HCT116 (cell line): ENCODE measurements around the gene TTC1. TPM values are rescaled to one million over a fixed set of nuclear protein-coding genes. Genes with fewer than 3 reads are reported as not detected.

Experiments used
- ATAC-seq: fragments of 200-7000 bp; cut with Tn5 transposase; 2 replicates; pipeline ENCODE4 v1.9.1; 2020; ENCODE audit warnings: mild to moderate bottlenecking, moderate library complexity
- BruUV-seq: library from RNA; stranded (reverse); fragments of 400-500 nt; replicated peaks from 2 replicates; lab custom pipeline; 2021; lab: Mats Ljungman, UMichigan
- CTCF ChIA-PET: fragments of 300-600 bp; sonication (Branson Sonifier 250); formaldehyde crosslinking; loops from one replicate; lab custom pipeline; 2021; ENCODE audit warnings: antibody characterized with exemption; lab: Charles Lee
- POLR2A ChIA-PET: fragments of 300-600, 350-600 bp; sonication (Branson Sonifier 250); formaldehyde crosslinking; loops from one replicate; lab custom pipeline; 2021; ENCODE audit warnings: antibody characterized with exemption; lab: Charles Lee
- RAD21 ChIA-PET, 2 experiments: fragments of 300-600 bp; sonication (Branson Sonifier 250); formaldehyde crosslinking; loops; one replicate each; lab custom pipeline; 2023; ENCODE audit warnings: low total read pairs in 2 of 2; ENCODE audit not compliant: uncharacterized antibody in 2 of 2, unreplicated experiment in 2 of 2, low non-redundant PET in 1 of 2; lab: Charles Lee
- DNase-seq: peaks from one replicate; pipeline ENCODE4 v3.0.0-alpha.2; 2010; ENCODE audit warnings: low read depth, low spot score
- H2AFZ ChIP-seq: fragments of 200-600 bp; shearing (Covaris generic), sonication (generic); 2 replicates; pipeline ENCODE4 v1.6.1; 2017; ENCODE audit warnings: low read depth, mixed run types, mixed read lengths, antibody characterized with exemption, low read length; ENCODE audit not compliant: poor library complexity, severe bottlenecking
- H3K27ac ChIP-seq: 2 replicates; pipeline ENCODE4 v1.5.1; 2012; ENCODE audit warnings: low read depth, low read length
- H3K27me3 ChIP-seq: fragments of 200-600 bp; sonication (generic); 2 replicates; pipeline ENCODE4 v1.6.1; 2016; ENCODE audit warnings: mixed run types, low read length, mixed read lengths; ENCODE audit not compliant: insufficient read depth
- H3K36me3 ChIP-seq, 2 experiments: fragments of 200-500 bp in 1 of 2; fragments of 200-600 bp in 1 of 2; sonication (Bioruptor generic) in 1 of 2; sonication (generic) in 1 of 2; 2 replicates each; pipeline versions ENCODE4 v1.5.1 to v1.6.1; 2014 to 2016; ENCODE audit warnings: low read length in 2 of 2, inconsistent platforms in 1 of 2, mixed read lengths in 1 of 2, mixed run types in 1 of 2; ENCODE audit not compliant: insufficient read depth in 2 of 2, control insufficient read depth in 1 of 2
- H3K4me1 ChIP-seq, 2 experiments: fragments of 200-600 bp in 1 of 2; sonication (generic) in 1 of 2; 2 replicates each; pipeline versions ENCODE4 v1.5.1 to v1.6.1; 2012 to 2017; ENCODE audit warnings: low read length in 2 of 2, inconsistent platforms in 1 of 2, mild to moderate bottlenecking in 1 of 2, mixed read lengths in 1 of 2, mixed run types in 1 of 2, moderate library complexity in 1 of 2; ENCODE audit not compliant: insufficient read depth in 2 of 2, control insufficient read depth in 1 of 2
- H3K4me2 ChIP-seq: fragments of 200-600 bp; sonication (generic); 2 replicates; pipeline ENCODE4 v1.6.1; 2017; ENCODE audit warnings: mixed run types, low read length, mixed read lengths
- H3K4me3 ChIP-seq, 2 experiments: fragments of 200-600 bp in 1 of 2; sonication (generic) in 1 of 2; replicated peaks in 1 of 2; 2 replicates each; pipeline ENCODE4 v1.5.1; 2011 to 2016; ENCODE audit warnings: low read length in 2 of 2, control low read depth in 1 of 2, low read depth in 1 of 2, mild to moderate bottlenecking in 1 of 2, mixed read lengths in 1 of 2, mixed run types in 1 of 2
- H3K79me2 ChIP-seq: fragments of 200-600 bp; sonication (generic); 2 replicates; pipeline ENCODE4 v1.6.1; 2017; ENCODE audit warnings: mild to moderate bottlenecking, mixed run types, low read length, moderate library complexity, mixed read lengths; ENCODE audit not compliant: insufficient read depth
- H3K9ac ChIP-seq: fragments of 200-600 bp; sonication (generic); 2 replicates; pipeline ENCODE4 v1.6.1; 2016; ENCODE audit warnings: low read length, mixed read lengths
- H3K9me2 ChIP-seq: fragments of 200-600 bp; sonication (generic), shearing (Covaris generic); 2 replicates; pipeline ENCODE4 v1.6.1; 2017; ENCODE audit warnings: mixed run types, mild to moderate bottlenecking, moderate library complexity; ENCODE audit not compliant: insufficient read depth
- H3K9me3 ChIP-seq, 2 experiments: fragments of 200-500 bp in 1 of 2; fragments of 200-600 bp in 1 of 2; sonication (Bioruptor generic) in 1 of 2; sonication (generic) in 1 of 2; 2 replicates each; pipeline ENCODE4 v1.6.1; 2014 to 2017; ENCODE audit warnings: low read length in 2 of 2, mixed read lengths in 2 of 2, inconsistent platforms in 1 of 2, low read depth in 1 of 2, mild to moderate bottlenecking in 1 of 2, mixed run types in 1 of 2, moderate library complexity in 1 of 2; ENCODE audit not compliant: control insufficient read depth in 1 of 2, insufficient read depth in 1 of 2
- H4K20me1 ChIP-seq: fragments of 200-600 bp; sonication (generic), shearing (Covaris generic); 2 replicates; pipeline ENCODE4 v1.6.1; 2017; ENCODE audit warnings: mixed run types, mild to moderate bottlenecking, moderate library complexity; ENCODE audit not compliant: insufficient read depth
- ATF3 ChIP-seq: IDR thresholded peaks from 2 replicates; pipeline ENCODE4 v1.6.1; 2012
- CBX3 ChIP-seq: IDR thresholded peaks from 2 replicates; pipeline ENCODE4 v1.6.1; 2012; ENCODE audit warnings: low read depth
- CEBPB ChIP-seq: IDR thresholded peaks from 2 replicates; pipeline ENCODE4 v1.6.1; 2012; ENCODE audit warnings: low read depth
- EGR1 ChIP-seq: IDR thresholded peaks from 2 replicates; pipeline ENCODE4 v1.6.1; 2012; ENCODE audit warnings: low read depth
- EZH2 ChIP-seq: fragments of 200-600 bp; sonication (generic); IDR thresholded peaks from 2 replicates; pipeline ENCODE4 v1.6.1; 2017; ENCODE audit warnings: antibody characterized with exemption, mixed run types
- FOSL1 ChIP-seq: IDR thresholded peaks from 2 replicates; pipeline ENCODE4 v1.6.1; 2012; ENCODE audit warnings: low read depth
- POLR2AphosphoS5 ChIP-seq: IDR thresholded peaks from 2 replicates; pipeline ENCODE4 v1.6.1; 2011; ENCODE audit warnings: mild to moderate bottlenecking, low read depth, low read length, moderate library complexity
- RAD21 ChIP-seq: IDR thresholded peaks from 2 replicates; pipeline ENCODE4 v1.6.1; 2012; ENCODE audit warnings: low read depth, mild to moderate bottlenecking
- SRF ChIP-seq: IDR thresholded peaks from 2 replicates; pipeline ENCODE4 v1.6.1; 2012; ENCODE audit warnings: low read depth
- TCF7L2 ChIP-seq: IDR thresholded peaks from 2 replicates; pipeline ENCODE4 v1.7.0; 2011; ENCODE audit warnings: borderline replicate concordance, inconsistent platforms; ENCODE audit not compliant: insufficient read depth, insufficient read length; ENCODE audit errors: extremely low read depth
- YY1 ChIP-seq: IDR thresholded peaks from 2 replicates; pipeline ENCODE4 v1.6.1; 2011; ENCODE audit warnings: low read length, low read depth, moderate library complexity, mild to moderate bottlenecking; ENCODE audit not compliant: insufficient replicate concordance; ENCODE audit errors: extremely low read depth
- ZFX ChIP-seq: fragments of 450-650 bp; IDR thresholded peaks from 2 replicates; pipeline ENCODE4 v1.6.1; 2017
- ZNF274 ChIP-seq: fragments of 200-500 bp; sonication (Bioruptor generic); IDR thresholded peaks from 2 replicates; pipeline ENCODE4 v1.6.1; 2014; ENCODE audit warnings: mild to moderate bottlenecking, low read depth, low read length, inconsistent platforms
- intact Hi-C: fragments of 100-400 bp; cut with micrococcal nuclease; formaldehyde crosslinking; loops from 2 replicates; pipeline ENCODE4 v1.10.0; 2022
- total RNA-seq: library from RNA; stranded (reverse); gene quantifications from one replicate; pipeline ENCODE4 v1.2.1, GENCODE V29; 2021; ENCODE audit not compliant: unreplicated experiment
- TF ChIP-seq, protein P1 (sequence below), 3 experiments: fragments of 200-600 bp in 1 of 3; sonication (generic) in 1 of 3; IDR thresholded peaks in 2 of 3; conservative IDR thresholded peaks in 1 of 3; 2 replicates each; pipeline ENCODE4 v1.5.1; 2012 to 2017; ENCODE audit warnings: low read depth in 2 of 3, low read length in 2 of 3, antibody characterized with exemption in 1 of 3, borderline replicate concordance in 1 of 3, control low read depth in 1 of 3, mild to moderate bottlenecking in 1 of 3, mixed read lengths in 1 of 3, mixed run types in 1 of 3, moderate library complexity in 1 of 3; ENCODE audit not compliant: insufficient read depth in 1 of 3
- TF ChIP-seq, protein P2 (sequence below): IDR thresholded peaks from 2 replicates; pipeline ENCODE4 v1.6.1; 2012; ENCODE audit warnings: low read depth
- TF ChIP-seq, protein P3 (sequence below): IDR thresholded peaks from 2 replicates; pipeline ENCODE4 v1.6.1; 2012

TTC1 gene
- total RNA-seq, 1 experiment from 2014 or later = 48.1 TPM

DNA sequence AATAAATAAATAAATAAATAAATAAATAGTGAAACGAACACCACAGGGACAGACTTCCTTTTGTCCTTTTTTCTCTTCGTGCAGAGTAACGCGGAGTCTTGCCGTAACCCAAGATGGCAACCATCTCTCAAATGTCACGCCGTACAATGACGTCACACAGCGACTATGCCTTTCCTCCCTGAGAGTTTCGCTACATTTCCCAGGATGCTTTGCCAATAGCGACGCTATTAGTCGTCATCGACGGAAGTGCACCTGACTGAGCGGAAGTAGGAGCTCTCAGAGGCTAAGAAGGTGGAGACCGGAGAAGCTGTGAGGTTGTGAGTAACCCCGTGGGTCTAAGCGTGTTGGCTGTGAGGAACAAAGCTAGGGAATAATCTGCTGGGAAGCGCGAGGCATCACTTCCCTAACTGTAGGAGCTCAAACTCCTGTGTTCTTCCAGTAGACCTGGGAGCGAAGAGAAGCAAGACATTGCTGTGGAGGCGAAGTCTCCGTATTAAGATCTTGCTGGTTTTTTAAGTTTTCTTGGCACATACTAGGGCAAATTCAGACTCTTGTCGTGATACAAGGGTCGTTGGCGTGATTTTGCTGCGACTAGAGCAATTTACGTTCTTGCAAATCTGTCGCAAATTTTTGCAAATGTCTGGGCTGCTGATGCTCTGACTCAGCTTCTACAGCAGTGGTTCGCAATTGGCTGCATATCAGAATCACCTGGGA is at the start of gene TTC1 (continued):
- TF ChIP-seq ZFX = no peak
- TF ChIP-seq EGR1 = no peak
- TF ChIP-seq, protein P1, sequence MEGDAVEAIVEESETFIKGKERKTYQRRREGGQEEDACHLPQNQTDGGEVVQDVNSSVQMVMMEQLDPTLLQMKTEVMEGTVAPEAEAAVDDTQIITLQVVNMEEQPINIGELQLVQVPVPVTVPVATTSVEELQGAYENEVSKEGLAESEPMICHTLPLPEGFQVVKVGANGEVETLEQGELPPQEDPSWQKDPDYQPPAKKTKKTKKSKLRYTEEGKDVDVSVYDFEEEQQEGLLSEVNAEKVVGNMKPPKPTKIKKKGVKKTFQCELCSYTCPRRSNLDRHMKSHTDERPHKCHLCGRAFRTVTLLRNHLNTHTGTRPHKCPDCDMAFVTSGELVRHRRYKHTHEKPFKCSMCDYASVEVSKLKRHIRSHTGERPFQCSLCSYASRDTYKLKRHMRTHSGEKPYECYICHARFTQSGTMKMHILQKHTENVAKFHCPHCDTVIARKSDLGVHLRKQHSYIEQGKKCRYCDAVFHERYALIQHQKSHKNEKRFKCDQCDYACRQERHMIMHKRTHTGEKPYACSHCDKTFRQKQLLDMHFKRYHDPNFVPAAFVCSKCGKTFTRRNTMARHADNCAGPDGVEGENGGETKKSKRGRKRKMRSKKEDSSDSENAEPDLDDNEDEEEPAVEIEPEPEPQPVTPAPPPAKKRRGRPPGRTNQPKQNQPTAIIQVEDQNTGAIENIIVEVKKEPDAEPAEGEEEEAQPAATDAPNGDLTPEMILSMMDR (IDR thresholded peaks at IDR 0.05 in 2 of 3, conservative IDR thresholded peaks at IDR 0.05 in 1 of 3; ENCODE audit: borderline replicate concordance in 1 of 3, insufficient read depth in 1 of 3, low read depth in 2 of 3, low read length in 2 of 3) = no peak

GRCh38 chr5:159961176-159962160 is 47.5 kb upstream of the TTC1 start:
- Histone ChIP-seq H3K9ac (no peak overlapping the region), H3K9me2 (no peaks in the 10 kb centered on the region), H4K20me1 (no peaks in the 10 kb centered on the region), H3K4me2 (no peak overlapping the region), H3K9me3 (no peaks in the 10 kb centered on the region), H3K4me3 (no peak overlapping the region), H2AFZ (no peak overlapping the region), H3K79me2 (no peaks in the 10 kb centered on the region), H3K36me3 (no peaks in the 10 kb centered on the region), H3K4me1 (no peaks in the 10 kb centered on the region), H3K27ac (no peak overlapping the region), H3K27me3 (no peaks in the 10 kb centered on the region)
- no TSS peak for BruUV-seq
- TF ChIP-seq YY1 = no peak
- no peak for TF ChIP-seq ZFX
- TF ChIP-seq, protein P2, sequence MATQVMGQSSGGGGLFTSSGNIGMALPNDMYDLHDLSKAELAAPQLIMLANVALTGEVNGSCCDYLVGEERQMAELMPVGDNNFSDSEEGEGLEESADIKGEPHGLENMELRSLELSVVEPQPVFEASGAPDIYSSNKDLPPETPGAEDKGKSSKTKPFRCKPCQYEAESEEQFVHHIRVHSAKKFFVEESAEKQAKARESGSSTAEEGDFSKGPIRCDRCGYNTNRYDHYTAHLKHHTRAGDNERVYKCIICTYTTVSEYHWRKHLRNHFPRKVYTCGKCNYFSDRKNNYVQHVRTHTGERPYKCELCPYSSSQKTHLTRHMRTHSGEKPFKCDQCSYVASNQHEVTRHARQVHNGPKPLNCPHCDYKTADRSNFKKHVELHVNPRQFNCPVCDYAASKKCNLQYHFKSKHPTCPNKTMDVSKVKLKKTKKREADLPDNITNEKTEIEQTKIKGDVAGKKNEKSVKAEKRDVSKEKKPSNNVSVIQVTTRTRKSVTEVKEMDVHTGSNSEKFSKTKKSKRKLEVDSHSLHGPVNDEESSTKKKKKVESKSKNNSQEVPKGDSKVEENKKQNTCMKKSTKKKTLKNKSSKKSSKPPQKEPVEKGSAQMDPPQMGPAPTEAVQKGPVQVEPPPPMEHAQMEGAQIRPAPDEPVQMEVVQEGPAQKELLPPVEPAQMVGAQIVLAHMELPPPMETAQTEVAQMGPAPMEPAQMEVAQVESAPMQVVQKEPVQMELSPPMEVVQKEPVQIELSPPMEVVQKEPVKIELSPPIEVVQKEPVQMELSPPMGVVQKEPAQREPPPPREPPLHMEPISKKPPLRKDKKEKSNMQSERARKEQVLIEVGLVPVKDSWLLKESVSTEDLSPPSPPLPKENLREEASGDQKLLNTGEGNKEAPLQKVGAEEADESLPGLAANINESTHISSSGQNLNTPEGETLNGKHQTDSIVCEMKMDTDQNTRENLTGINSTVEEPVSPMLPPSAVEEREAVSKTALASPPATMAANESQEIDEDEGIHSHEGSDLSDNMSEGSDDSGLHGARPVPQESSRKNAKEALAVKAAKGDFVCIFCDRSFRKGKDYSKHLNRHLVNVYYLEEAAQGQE = no peak
- no peak for TF ChIP-seq SRF
- no peak for TF ChIP-seq CEBPB
- no peak for TF ChIP-seq ATF3
- TF ChIP-seq POLR2AphosphoS5 = no peak
- TF ChIP-seq, protein P3, sequence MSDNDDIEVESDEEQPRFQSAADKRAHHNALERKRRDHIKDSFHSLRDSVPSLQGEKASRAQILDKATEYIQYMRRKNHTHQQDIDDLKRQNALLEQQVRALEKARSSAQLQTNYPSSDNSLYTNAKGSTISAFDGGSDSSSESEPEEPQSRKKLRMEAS = no peak
- no peak for TF ChIP-seq ZNF274
- no peak for TF ChIP-seq CBX3
- TF ChIP-seq FOSL1 = no peak
- TF ChIP-seq TCF7L2 = no peak
- no peak for TF ChIP-seq RAD21
- no peak for TF ChIP-seq EZH2
- intact Hi-C loops = no loop called here
- ATAC-seq = no peak
- RAD21 ChIA-PET = no interaction called here
- CTCF ChIA-PET = no interaction called here
- DNase-seq = no peak
- POLR2A ChIA-PET = no interaction called here
